Natural killer cell (primary cell): ENCODE results near the gene LDB2. TPM values are rescaled to one million over a fixed set of nuclear protein-coding genes. Genes with fewer than 3 reads are reported as not detected.

ENCODE experiments used
- ATAC-seq, 3 donors: fragments of 150-1000 bp in 2 of 3; fragments of 200-7000 bp in 1 of 3; cut with Tn5 transposase; 1 replicate in 1 of 3; 2 replicates in 2 of 3; pipeline ENCODE4 v1.10.0; 2021; ENCODE audit warnings: mild to moderate bottlenecking in 2 of 3, moderate library complexity in 2 of 3
- DNase-seq, 2 donors: peaks; one replicate each; pipeline versions ENCODE4 v3.0.0 to v3.0.0-alpha.2; 2013 to 2021; ENCODE audit warnings: mixed read lengths in 1 of 2
- H3K27ac ChIP-seq: one replicate; pipeline ENCODE4 v1.5.1; 2013; ENCODE audit warnings: mild to moderate bottlenecking, low read length
- H3K27me3 ChIP-seq: one replicate; pipeline ENCODE4 v1.6.1; 2013; ENCODE audit warnings: low read length; ENCODE audit not compliant: control insufficient read depth, insufficient read depth
- H3K36me3 ChIP-seq: one replicate; pipeline ENCODE4 v1.6.1; 2013; ENCODE audit warnings: low read length; ENCODE audit not compliant: control insufficient read depth, insufficient read depth
- H3K4me1 ChIP-seq: one replicate; pipeline ENCODE4 v1.6.1; 2013; ENCODE audit warnings: low read length; ENCODE audit not compliant: control insufficient read depth, insufficient read depth
- H3K4me3 ChIP-seq: one replicate; pipeline ENCODE4 v1.5.1; 2013; ENCODE audit warnings: low read length
- H3K9me3 ChIP-seq: one replicate; pipeline ENCODE4 v1.6.1; 2013; ENCODE audit warnings: low read length; ENCODE audit not compliant: control insufficient read depth, insufficient read depth
- H3K27ac Mint-ChIP-seq, 2 donors: one replicate each; pipeline ENCODE4 v1.8.0; 2022; ENCODE audit warnings: mild to moderate bottlenecking in 2 of 2, mixed read lengths in 2 of 2, moderate library complexity in 1 of 2
- H3K27me3 Mint-ChIP-seq, 2 donors: one replicate each; pipeline ENCODE4 v1.8.0; 2022; ENCODE audit warnings: low read depth in 2 of 2, mixed read lengths in 2 of 2
- H3K36me3 Mint-ChIP-seq: one replicate; pipeline ENCODE4 v1.8.0; 2022; ENCODE audit warnings: mixed read lengths
- H3K4me1 Mint-ChIP-seq, 2 donors: one replicate each; pipeline ENCODE4 v1.8.0; 2022; ENCODE audit warnings: mixed read lengths in 2 of 2
- H3K4me3 Mint-ChIP-seq: one replicate; pipeline ENCODE4 v1.8.0; 2022; ENCODE audit warnings: mild to moderate bottlenecking, moderate library complexity, mixed read lengths
- H3K9me3 Mint-ChIP-seq, 2 donors: one replicate each; pipeline ENCODE4 v1.8.0; 2022; ENCODE audit warnings: mixed read lengths in 2 of 2
- CTCF ChIP-seq: fragments of 200-600 bp; IDR thresholded peaks from one replicate; pipeline ENCODE4 v1.8.0; 2022; ENCODE audit warnings: antibody characterized with exemption
- WGBS: methylation state at CpG from one replicate; pipeline ENCODE4 v1.1.7; 2013; ENCODE audit warnings: missing lambda C conversion rate; ENCODE audit not compliant: insufficient coverage; 5-methylcytosine and 5-hydroxymethylcytosine counted together
- intact Hi-C: fragments of 100-400 bp; cut with micrococcal nuclease; formaldehyde crosslinking; loops from one replicate; pipeline ENCODE4 v1.14.2; 2022
- total RNA-seq, 4 donors: library from RNA; stranded (reverse); fragments of 120-200 nt in 1 of 4; gene quantifications; one replicate each; pipeline versions ENCODE4 v1.2.3 to v1.2.4, GENCODE V29; 2013 to 2022

Gene LDB2
- total RNA-seq, 3 donors from 2014 or later (not counting 1 experiment from before 2014, with no cell fraction given): 8.2 to 14.2 (median 13.6) TPM

- intact Hi-C loops: no loop called here
- Mint-ChIP-seq H3K27me3 (no peaks in the 10 kb centered on the region), H3K27ac (no peak overlapping the region), H3K36me3 (no peaks in the 10 kb centered on the region), H3K9me3 (no peaks in the 10 kb centered on the region), H3K4me3 (no peak overlapping the region), H3K4me1 (no peaks in the 10 kb centered on the region)
- DNase-seq (no peak), ATAC-seq (no peak)
- Histone ChIP-seq H3K36me3 (no peaks in the 10 kb centered on the region), H3K9me3 (no peaks in the 10 kb centered on the region), H3K4me1 (no peaks in the 10 kb centered on the region), H3K27me3 (no peaks in the 10 kb centered on the region), H3K4me3 (no peak overlapping the region), H3K27ac (no peak overlapping the region)
- no peak for TF ChIP-seq CTCF
- 93% methylated on average over 3 of the region's 3 CpGs for WGBS
Measured at GRCh38 chr4:16866974-16867373, 31.5 kb downstream of the LDB2 start.

- Mint-ChIP-seq H3K36me3 (no peaks in the 10 kb centered on the region), H3K4me1 (no peaks in the 10 kb centered on the region), H3K4me3 (no peak overlapping the region), H3K9me3 (no peaks in the 10 kb centered on the region), H3K27me3 (no peaks in the 10 kb centered on the region), H3K27ac (no peak overlapping the region)
- Histone ChIP-seq H3K27ac (no peak overlapping the region), H3K27me3 (no peaks in the 10 kb centered on the region), H3K4me1 (no peaks in the 10 kb centered on the region), H3K9me3 (no peaks in the 10 kb centered on the region), H3K4me3 (no peak overlapping the region), H3K36me3 (no peaks in the 10 kb centered on the region)
- intact Hi-C loops: no loop called here
- ATAC-seq (no peak), DNase-seq (no peak)
- no peak for TF ChIP-seq CTCF
- WGBS: 90% methylated on average over 2 of the region's 4 CpGs
Measured at GRCh38 chr4:16865897-16866283, 32.6 kb downstream of the LDB2 start.

GRCh38 chr4:16865209-16865896 lies 33.1 kb downstream of the LDB2 start:
- H3K4me1 ChIP-seq: no peaks in the 10 kb centered on the region
- Mint-ChIP-seq H3K36me3 (no peaks in the 10 kb centered on the region), H3K4me3 (no peak overlapping the region), H3K4me1 (peaks cover 3% of the 10 kb centered on the region in 2 donors), H3K27me3 (no peaks in the 10 kb centered on the region), H3K27ac (no peak overlapping the region), H3K9me3 (no peaks in the 10 kb centered on the region)
- TF ChIP-seq CTCF: no peak
- H3K27ac ChIP-seq: no peak overlapping the region
- DNase-seq: no peak
- H3K9me3 ChIP-seq: no peaks in the 10 kb centered on the region
- WGBS: 74% methylated on average over 7 of the region's 7 CpGs
- no peak for ATAC-seq
- H3K36me3 ChIP-seq: no peaks in the 10 kb centered on the region
- intact Hi-C loops: no loop called here
- H3K27me3 ChIP-seq: no peaks in the 10 kb centered on the region
- no peak overlapping the region for H3K4me3 ChIP-seq

- no peak for TF ChIP-seq CTCF
- no CpG with 5 or more reads among the region's 2 CpGs for WGBS
Measured at GRCh38 chr4:16864199-16864598, 34.2 kb downstream of the LDB2 start.

More at GRCh38 chr4:16864199-16864598, 34.2 kb downstream of the LDB2 start:
- Mint-ChIP-seq H3K4me3 (no peak overlapping the region), H3K9me3 (no peaks in the 10 kb centered on the region), H3K4me1 (peaks cover 5 to 6% of the 10 kb centered on the region in 2 donors), H3K27me3 (no peaks in the 10 kb centered on the region), H3K27ac (no peak overlapping the region), H3K36me3 (no peaks in the 10 kb centered on the region)
- no peak overlapping the region for H3K27ac ChIP-seq
- H3K27me3 ChIP-seq: no peaks in the 10 kb centered on the region
- no peaks in the 10 kb centered on the region for H3K4me1 ChIP-seq
- H3K36me3 ChIP-seq: no peaks in the 10 kb centered on the region
- no peak for DNase-seq
- no peak overlapping the region for H3K4me3 ChIP-seq
- no peak for ATAC-seq
- intact Hi-C loops: no loop called here
- H3K9me3 ChIP-seq: no peaks in the 10 kb centered on the region
